A549 (cell line): ENCODE results near the gene TRAF4.

ENCODE experiments used
- CEBPB ChIP-seq, 2 experiments: fragments of >200 bp in 1 of 2; sonication (Bioruptor Twin) in 1 of 2; formaldehyde crosslinking in 1 of 2; IDR thresholded peaks; 2 replicates each; pipeline ENCODE4 v1.6.1; 2012 to 2016
- CTCF ChIP-seq: fragments of >200 bp; sonication (Bioruptor Twin); formaldehyde crosslinking; IDR thresholded peaks from 3 replicates; pipeline ENCODE4 v1.5.1; 2016
- JUN ChIP-seq, 2 experiments: fragments of >200 bp; sonication (Bioruptor Twin); formaldehyde crosslinking; IDR thresholded peaks; 2 replicates in 1 of 2; 3 replicates in 1 of 2; pipeline ENCODE4 v1.6.1; 2016 to 2017
- JUNB ChIP-seq: fragments of >200 bp; sonication (Bioruptor Twin); formaldehyde crosslinking; IDR thresholded peaks from 2 replicates; pipeline ENCODE4 v1.6.1; 2016
- MAFK ChIP-seq: fragments of 450-650 bp; IDR thresholded peaks from 2 replicates; pipeline ENCODE4 v1.6.1; 2014; ENCODE audit not compliant: partially characterized antibody
- MYC ChIP-seq: IDR thresholded peaks from 2 replicates; pipeline ENCODE4 v1.6.1; 2012; ENCODE audit warnings: mild to moderate bottlenecking, inconsistent platforms, low read length, improper control_type of control experiment, borderline replicate concordance
- POLR2A ChIP-seq: IDR thresholded peaks from 2 replicates; pipeline ENCODE4 v1.6.1; 2012; ENCODE audit warnings: mild to moderate bottlenecking, low read length
- RFX5 ChIP-seq: fragments of 450-650 bp; IDR thresholded peaks from 2 replicates; pipeline ENCODE4 v1.7.1; 2014; ENCODE audit warnings: antibody characterized with exemption, mild to moderate bottlenecking, moderate library complexity
- RNF2 ChIP-seq: fragments of 200-600 bp; sonication (generic); IDR thresholded peaks from 2 replicates; pipeline ENCODE4 v1.6.1; 2016; ENCODE audit warnings: low read depth, mild to moderate bottlenecking, antibody characterized with exemption, moderate library complexity, borderline replicate concordance
- ZFP36 ChIP-seq: fragments of 450-650 bp; IDR thresholded peaks from 2 replicates; pipeline ENCODE4 v1.6.1; 2014; ENCODE audit warnings: borderline replicate concordance; ENCODE audit not compliant: partially characterized antibody
- TF ChIP-seq, protein P1 (sequence below): fragments of 200-600 bp; sonication (generic); IDR thresholded peaks from 2 replicates; pipeline ENCODE4 v1.6.1; 2016; ENCODE audit warnings: antibody characterized with exemption, mild to moderate bottlenecking, moderate library complexity

DNA sequence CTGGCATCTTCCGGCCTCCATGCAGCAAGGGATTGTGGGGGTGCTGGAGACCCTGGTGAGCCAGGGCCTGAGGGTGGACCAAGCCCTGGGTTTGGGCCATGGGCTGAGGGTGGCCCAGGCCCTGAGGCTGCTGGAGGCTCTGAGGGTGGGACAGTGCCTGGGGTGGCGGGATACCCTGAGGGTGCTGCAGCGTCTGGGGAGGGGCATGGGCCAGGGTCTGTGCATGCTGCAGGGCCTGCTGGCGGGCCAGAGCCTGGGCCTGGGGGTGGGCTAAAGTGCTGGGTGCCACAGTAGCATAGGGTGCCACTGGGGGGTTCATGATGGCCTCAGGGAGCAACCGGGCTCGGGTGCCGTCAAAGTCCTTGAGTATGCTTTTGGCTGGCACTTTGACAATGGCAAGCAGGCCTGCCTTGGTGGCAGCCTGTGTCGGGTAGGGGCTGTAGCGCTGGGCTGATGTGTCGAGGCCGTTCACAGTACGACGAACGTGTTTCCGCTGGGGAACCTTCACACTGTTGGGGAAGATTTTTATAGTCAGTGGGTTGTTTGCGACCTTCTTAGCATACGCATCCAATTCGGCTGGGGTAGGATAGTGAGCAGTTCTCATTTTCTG lies 15.6 kb downstream of the TRAF4 start:
- TF ChIP-seq MYC, result no peak
- no peak for TF ChIP-seq RNF2
- no peak for TF ChIP-seq CEBPB (IDR thresholded peaks at IDR 0.05)
- no peak for TF ChIP-seq CTCF
- TF ChIP-seq POLR2A, result no peak
- TF ChIP-seq JUNB, result no peak
- TF ChIP-seq, protein P1, sequence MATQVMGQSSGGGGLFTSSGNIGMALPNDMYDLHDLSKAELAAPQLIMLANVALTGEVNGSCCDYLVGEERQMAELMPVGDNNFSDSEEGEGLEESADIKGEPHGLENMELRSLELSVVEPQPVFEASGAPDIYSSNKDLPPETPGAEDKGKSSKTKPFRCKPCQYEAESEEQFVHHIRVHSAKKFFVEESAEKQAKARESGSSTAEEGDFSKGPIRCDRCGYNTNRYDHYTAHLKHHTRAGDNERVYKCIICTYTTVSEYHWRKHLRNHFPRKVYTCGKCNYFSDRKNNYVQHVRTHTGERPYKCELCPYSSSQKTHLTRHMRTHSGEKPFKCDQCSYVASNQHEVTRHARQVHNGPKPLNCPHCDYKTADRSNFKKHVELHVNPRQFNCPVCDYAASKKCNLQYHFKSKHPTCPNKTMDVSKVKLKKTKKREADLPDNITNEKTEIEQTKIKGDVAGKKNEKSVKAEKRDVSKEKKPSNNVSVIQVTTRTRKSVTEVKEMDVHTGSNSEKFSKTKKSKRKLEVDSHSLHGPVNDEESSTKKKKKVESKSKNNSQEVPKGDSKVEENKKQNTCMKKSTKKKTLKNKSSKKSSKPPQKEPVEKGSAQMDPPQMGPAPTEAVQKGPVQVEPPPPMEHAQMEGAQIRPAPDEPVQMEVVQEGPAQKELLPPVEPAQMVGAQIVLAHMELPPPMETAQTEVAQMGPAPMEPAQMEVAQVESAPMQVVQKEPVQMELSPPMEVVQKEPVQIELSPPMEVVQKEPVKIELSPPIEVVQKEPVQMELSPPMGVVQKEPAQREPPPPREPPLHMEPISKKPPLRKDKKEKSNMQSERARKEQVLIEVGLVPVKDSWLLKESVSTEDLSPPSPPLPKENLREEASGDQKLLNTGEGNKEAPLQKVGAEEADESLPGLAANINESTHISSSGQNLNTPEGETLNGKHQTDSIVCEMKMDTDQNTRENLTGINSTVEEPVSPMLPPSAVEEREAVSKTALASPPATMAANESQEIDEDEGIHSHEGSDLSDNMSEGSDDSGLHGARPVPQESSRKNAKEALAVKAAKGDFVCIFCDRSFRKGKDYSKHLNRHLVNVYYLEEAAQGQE, result no peak
- no peak for TF ChIP-seq ZFP36
- TF ChIP-seq RFX5, result no peak
- no peak for TF ChIP-seq MAFK
- no peak for TF ChIP-seq JUN (IDR thresholded peaks at IDR 0.05)
